ENCODE data around the gene ZNF578. TPM values are rescaled to one million over a fixed set of nuclear protein-coding genes. Genes with fewer than 3 reads are reported as not detected.
A peak's percentile ranks its signal among the peaks of the same experiment; 100 is the strongest.
"Not testable (repeated sequence)": the region's sequence is repeated elsewhere in the genome, so short reads cannot be mapped to it uniquely, and the experiment has no call there.

ZNF578 gene
- total RNA-seq, 2 donors from 2014 or later: 1.5 to 1.6 TPM

DNA sequence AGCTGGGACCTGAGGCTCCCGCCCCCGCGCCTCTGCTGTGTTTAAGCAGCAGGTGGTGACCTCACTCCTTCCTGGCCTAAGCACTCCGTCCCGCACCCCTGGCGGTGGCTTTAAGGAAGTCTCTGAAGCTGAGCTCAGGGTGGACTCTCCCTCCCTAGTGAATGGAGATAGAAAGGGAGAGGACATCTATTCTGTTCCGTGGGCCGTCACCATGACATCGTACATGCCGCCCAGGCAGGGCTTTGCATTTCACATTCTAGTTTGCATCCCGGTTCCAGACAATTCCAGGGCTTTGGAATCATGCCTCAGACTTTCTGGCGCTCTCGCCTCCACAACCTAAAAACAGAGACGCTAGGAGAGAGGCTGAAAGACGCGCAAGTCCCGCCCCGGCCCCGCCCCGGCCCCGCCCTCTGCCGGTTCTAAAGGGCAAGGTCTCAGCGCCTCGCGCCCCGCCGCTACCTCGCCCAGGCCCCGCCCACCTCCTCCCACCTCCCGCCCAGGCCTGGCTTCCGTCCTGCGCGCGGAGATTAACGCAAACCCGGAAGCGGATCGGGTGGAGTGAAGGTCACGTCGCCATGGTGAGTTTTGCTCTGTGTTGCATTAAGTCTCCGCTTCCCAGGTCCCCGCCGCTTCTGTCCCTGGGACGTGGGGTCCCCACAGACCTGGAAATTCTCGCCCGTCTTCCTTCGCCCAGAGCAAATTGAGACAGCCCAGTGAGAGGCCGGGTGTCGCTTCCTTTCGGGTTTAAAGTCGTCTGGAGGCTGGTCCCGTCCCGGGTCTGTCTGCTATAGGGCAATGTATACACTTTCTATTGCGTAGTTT is 74.0 kb downstream of the ZNF578 start, which contains the start of gene ZNF808:
Gene ZNF808, plus strand, starts transcription at position 535 of the 822 bp plus-strand sequence. CDS start 15,617 bp downstream, outside the sequence.
- DNase-seq (ENCODE audit: low spot score): peak; percentile 96
- peak; percentile 43 to 61 for TF ChIP-seq CTCF (IDR thresholded peaks at IDR 0.05)
- H3K4me3 ChIP-seq: peak within 1 kb of the TSS; percentile 73 to 79
- H3K27me3 ChIP-seq: no peaks in the 10 kb centered on the region
- H3K9me3 ChIP-seq: no peaks in the 10 kb centered on the region
- H3K27ac ChIP-seq: peak within 1 kb of the TSS; percentile 81 to 91
- H3K36me3 ChIP-seq: no peaks in the 10 kb centered on the region
- peaks cover 0 to 11% of the 10 kb centered on the region in 2 donors for H3K4me1 ChIP-seq

DNA sequence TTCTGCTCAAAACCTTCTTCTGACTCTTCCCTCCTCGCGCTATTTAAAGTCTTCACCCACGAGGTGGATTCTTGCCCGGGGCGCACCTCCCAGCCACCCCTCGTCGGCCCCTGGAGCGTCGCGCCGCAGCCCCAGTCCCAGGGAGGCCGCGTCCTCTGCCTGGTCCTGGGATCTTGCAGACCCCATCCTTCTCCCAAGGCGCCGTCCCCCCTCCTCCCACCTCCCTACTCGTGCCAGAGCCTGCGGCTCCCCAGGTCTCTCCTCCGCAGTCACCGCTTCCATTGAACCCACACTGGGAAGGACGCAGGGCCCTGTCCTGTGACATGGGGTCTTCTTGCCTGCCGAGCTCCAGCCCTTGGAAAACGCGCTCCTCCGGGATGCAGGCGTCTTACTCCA is 74.6 kb downstream of the ZNF578 start:
- H3K9me3 ChIP-seq: no peaks in the 10 kb centered on the region
- no peak for DNase-seq (ENCODE audit: low spot score)
- peaks cover 2% of the 10 kb centered on the region for H3K36me3 ChIP-seq
- no peaks in the 10 kb centered on the region for H3K27me3 ChIP-seq
- H3K4me1 ChIP-seq: peaks cover 0 to 11% of the 10 kb centered on the region in 2 donors
- H3K4me3 ChIP-seq: peak overlapping the region; percentile 73 to 79
- TF ChIP-seq CTCF (IDR thresholded peaks at IDR 0.05): no peak
- peak overlapping the region; percentile 81 to 91 for H3K27ac ChIP-seq

DNA sequence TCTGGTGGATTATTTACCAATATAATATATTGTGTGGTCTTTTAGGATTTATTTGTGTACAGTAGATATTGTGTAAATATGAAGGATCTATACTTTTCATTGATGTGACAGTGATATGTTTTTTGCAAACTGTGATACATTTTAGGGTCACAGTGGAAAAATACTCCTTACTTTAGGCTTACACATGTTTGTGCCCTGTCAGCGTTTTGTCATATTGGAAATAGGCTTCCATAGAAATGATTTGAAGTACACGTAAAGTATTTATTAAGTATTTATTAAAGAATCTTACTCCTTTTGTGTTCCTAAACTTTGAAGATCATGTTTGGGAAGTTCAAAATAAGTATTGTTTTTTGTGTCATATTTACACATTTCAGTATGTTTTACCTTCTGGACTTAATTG is 79.1 kb downstream of the ZNF578 start:
- Histone ChIP-seq H3K4me3 (no peak overlapping the region), H3K9me3 (no peaks in the 10 kb centered on the region), H3K27ac (no peak overlapping the region), H3K36me3 (peaks cover 5% of the 10 kb centered on the region), H3K27me3 (no peaks in the 10 kb centered on the region), H3K4me1 (peaks cover 0 to 24% of the 10 kb centered on the region in 2 donors)
- DNase-seq (ENCODE audit: low spot score): no peak
- no peak for TF ChIP-seq CTCF (IDR thresholded peaks at IDR 0.05)

DNA sequence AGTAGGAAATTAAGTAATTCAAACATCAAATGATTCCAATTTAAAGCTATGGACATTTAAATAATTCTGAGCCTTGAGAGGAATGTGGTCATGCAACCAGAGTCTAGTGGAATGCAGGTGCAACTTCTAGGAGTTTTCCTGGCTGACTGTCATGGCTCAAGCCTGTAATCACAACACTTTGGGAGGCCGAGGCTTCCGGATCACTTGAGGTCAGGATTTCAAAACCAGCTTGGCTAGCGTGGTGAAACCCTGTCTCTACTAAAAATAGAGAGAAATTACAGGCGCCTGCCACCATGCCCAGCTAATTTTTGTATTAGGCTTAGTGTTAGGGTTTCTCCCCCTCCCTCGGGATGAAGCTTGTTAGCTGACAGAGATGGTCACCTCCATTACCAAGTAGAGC is 80.5 kb downstream of the ZNF578 start:
- Histone ChIP-seq H3K27ac (peak overlapping the region; percentile 48 to 58), H3K4me1 (peaks cover 0 to 13% of the 10 kb centered on the region in 2 donors), H3K36me3 (peaks cover 5% of the 10 kb centered on the region), H3K27me3 (no peaks in the 10 kb centered on the region), H3K9me3 (no peaks in the 10 kb centered on the region), H3K4me3 (no peak overlapping the region)
- DNase-seq (ENCODE audit: low spot score): no peak
- no peak for TF ChIP-seq CTCF (IDR thresholded peaks at IDR 0.05)

GRCh38 chr19:52535385-52535770 is 82.0 kb downstream of the ZNF578 start:
- Histone ChIP-seq H3K4me3 (peak overlapping the region; percentile 49 to 60), H3K27ac (peak overlapping the region; percentile 71 to 83), H3K4me1 (peaks cover 0 to 13% of the 10 kb centered on the region in 2 donors)
- H3K27me3 ChIP-seq; H3K9me3 ChIP-seq; H3K36me3 ChIP-seq; DNase-seq (ENCODE audit: low spot score): not testable (repeated sequence)

- peak overlapping the region; percentile 49 to 60 for H3K4me3 ChIP-seq
- peaks cover 0 to 13% of the 10 kb centered on the region in 2 donors for H3K4me1 ChIP-seq
- peaks cover 5% of the 10 kb centered on the region for H3K36me3 ChIP-seq
- peak in 1 of 2 donors; percentile 29 for TF ChIP-seq CTCF (IDR thresholded peaks at IDR 0.05)
- H3K27me3 ChIP-seq: no peaks in the 10 kb centered on the region
- DNase-seq (ENCODE audit: low spot score): peak; percentile 79
- no peaks in the 10 kb centered on the region for H3K9me3 ChIP-seq
- H3K27ac ChIP-seq: peak overlapping the region; percentile 71 to 83
Observed at GRCh38 chr19:52535771-52536447, 82.6 kb downstream of the ZNF578 start.
